Activated CD4-positive, alpha-beta memory T cell treated with anti-CD3 and anti-CD28 coated beads for 36 hours (primary cell): Measurements from ENCODE around the gene HOXB3. TPM values are rescaled to one million over a fixed set of nuclear protein-coding genes. Genes with fewer than 3 reads are reported as not detected.

ENCODE experiments used
- CTCF ChIA-PET: fragments of 350-600 bp; sonication (Branson Sonifier 250); formaldehyde crosslinking; loops from one replicate; lab custom pipeline; 2021; ENCODE audit warnings: antibody characterized with exemption, inconsistent platforms; lab: Charles Lee
- POLR2A ChIA-PET: fragments of 350-600 bp; sonication (Branson Sonifier 250); formaldehyde crosslinking; loops from one replicate; lab custom pipeline; 2021; ENCODE audit warnings: antibody characterized with exemption; lab: Charles Lee
- DNase-seq: peaks from one replicate; pipeline ENCODE4 v3.0.0-alpha.2; 2020
- H3K27ac Mint-ChIP-seq: one replicate; pipeline ENCODE4 v1.8.0; 2021; ENCODE audit warnings: mixed read lengths
- H3K27me3 Mint-ChIP-seq: one replicate; pipeline ENCODE4 v1.8.0; 2021; ENCODE audit warnings: mixed read lengths
- H3K36me3 Mint-ChIP-seq: one replicate; pipeline ENCODE4 v1.8.0; 2021; ENCODE audit warnings: mixed read lengths
- H3K4me1 Mint-ChIP-seq: one replicate; pipeline ENCODE4 v1.8.0; 2021; ENCODE audit warnings: low read depth, mixed read lengths
- H3K4me3 Mint-ChIP-seq: one replicate; pipeline ENCODE4 v1.8.0; 2021; ENCODE audit warnings: mild to moderate bottlenecking, mixed read lengths
- H3K9me3 Mint-ChIP-seq: one replicate; pipeline ENCODE4 v1.8.0; 2021; ENCODE audit warnings: mixed read lengths
- intact Hi-C: fragments of 100-400 bp; cut with micrococcal nuclease; formaldehyde crosslinking; loops from one replicate; pipeline ENCODE4 v1.15.1; 2023
- total RNA-seq, 2 experiments: library from RNA; stranded (reverse); gene quantifications; one replicate each; pipeline ENCODE4 v1.2.3, GENCODE V29; 2021

The HOXB3 gene
- total RNA-seq, 2 experiments from 2014 or later, result 2.6 TPM

- DNase-seq, result no peak
- ChIA-PET POLR2A (interaction anchor here (0.5 kb wide), 1 partner anchor 505 kb away, joined by 3 read pairs; no protein-coding TSS in a partner anchor), CTCF (interaction anchor here (0.6 to 1.6 kb wide), 5 partner anchors 12 to 639 kb away, joined by 3 to 7 read pairs (median 3); partner anchors contain the start of gene CDK5RAP3)
- Mint-ChIP-seq H3K4me1 (peaks cover 32% of the 10 kb centered on the region), H3K4me3 (peak overlapping the region; percentile 86), H3K9me3 (no peaks in the 10 kb centered on the region), H3K27ac (no peak overlapping the region), H3K27me3 (peaks cover 62% of the 10 kb centered on the region), H3K36me3 (no peaks in the 10 kb centered on the region)
- intact Hi-C loops, result loop anchor here (5.0 to 10.0 kb wide), 3 partner anchors 142 to 583 kb away; no protein-coding TSS in a partner anchor
Observed at GRCh38 chr17:48609759-48610281, 19.8 kb upstream of the HOXB3 start.

- ChIA-PET POLR2A (no interaction called here), CTCF (interaction anchor here (1.1 to 1.6 kb wide), 4 partner anchors 9 to 638 kb away, joined by 3 to 7 read pairs (median 4); partner anchors contain the start of gene CDK5RAP3)
- H3K4me1 Mint-ChIP-seq, result peaks cover 29% of the 10 kb centered on the region
- no peaks in the 10 kb centered on the region for H3K9me3 Mint-ChIP-seq
- H3K36me3 Mint-ChIP-seq, result no peaks in the 10 kb centered on the region
- H3K27me3 Mint-ChIP-seq, result peaks cover 63% of the 10 kb centered on the region
- no peak overlapping the region for H3K4me3 Mint-ChIP-seq
- DNase-seq, result no peak
- intact Hi-C loops, result no loop called here
- H3K27ac Mint-ChIP-seq, result no peak overlapping the region
Observed at GRCh38 chr17:48609033-48609432, 19.0 kb upstream of the HOXB3 start.

GRCh38 chr17:48608494-48608834, 18.4 kb upstream of the HOXB3 start:
- CTCF ChIA-PET, result interaction anchor here (1.1 to 1.6 kb wide), 4 partner anchors 9 to 637 kb away, joined by 3 to 7 read pairs (median 4); partner anchors contain the start of gene CDK5RAP3
- POLR2A ChIA-PET, result no interaction called here
- H3K4me1 Mint-ChIP-seq, result peaks cover 24% of the 10 kb centered on the region
- DNase-seq, result no peak
- no peak overlapping the region for H3K4me3 Mint-ChIP-seq
- H3K27me3 Mint-ChIP-seq, result peaks cover 63% of the 10 kb centered on the region
- H3K36me3 Mint-ChIP-seq, result no peaks in the 10 kb centered on the region
- intact Hi-C loops, result no loop called here
- H3K27ac Mint-ChIP-seq, result no peak overlapping the region
- no peaks in the 10 kb centered on the region for H3K9me3 Mint-ChIP-seq

GRCh38 chr17:48606892-48607614, 17.0 kb upstream of the HOXB3 start:
- intact Hi-C loops, result no loop called here
- POLR2A ChIA-PET, result no interaction called here
- peaks cover 17% of the 10 kb centered on the region for H3K4me1 Mint-ChIP-seq
- H3K27ac Mint-ChIP-seq, result no peak overlapping the region
- no peaks in the 10 kb centered on the region for H3K9me3 Mint-ChIP-seq
- H3K27me3 Mint-ChIP-seq, result peaks cover 68% of the 10 kb centered on the region
- no peak overlapping the region for H3K4me3 Mint-ChIP-seq
- H3K36me3 Mint-ChIP-seq, result no peaks in the 10 kb centered on the region
- CTCF ChIA-PET, result interaction anchor here (0.6 to 1.8 kb wide), 7 partner anchors 9 to 479 kb away, joined by 3 to 10 read pairs (median 3); partner anchors contain the start of gene HOXB8
- DNase-seq, result no peak

- peaks cover 70% of the 10 kb centered on the region for H3K27me3 Mint-ChIP-seq
- H3K27ac Mint-ChIP-seq, result no peak overlapping the region
- POLR2A ChIA-PET, result no interaction called here
- CTCF ChIA-PET, result interaction anchor here (0.6 to 1.8 kb wide), 7 partner anchors 10 to 478 kb away, joined by 3 to 10 read pairs (median 4); partner anchors contain the start of gene HOXB8
- intact Hi-C loops, result no loop called here
- DNase-seq, result no peak
- no peaks in the 10 kb centered on the region for H3K36me3 Mint-ChIP-seq
- no peak overlapping the region for H3K4me3 Mint-ChIP-seq
- H3K4me1 Mint-ChIP-seq, result peaks cover 11% of the 10 kb centered on the region
- no peaks in the 10 kb centered on the region for H3K9me3 Mint-ChIP-seq
Observed at GRCh38 chr17:48605991-48606891, 16.2 kb upstream of the HOXB3 start.

- Mint-ChIP-seq H3K9me3 (no peaks in the 10 kb centered on the region), H3K27me3 (peaks cover 70% of the 10 kb centered on the region), H3K4me1 (peaks cover 6% of the 10 kb centered on the region), H3K36me3 (no peaks in the 10 kb centered on the region), H3K4me3 (no peak overlapping the region), H3K27ac (no peak overlapping the region)
- intact Hi-C loops, result no loop called here
- CTCF ChIA-PET, result interaction anchor here (1.2 to 1.7 kb wide), 2 partner anchors 10 to 13 kb away, joined by 5 to 10 read pairs; partner anchors contain the start of gene HOXB8
- no peak for DNase-seq
- POLR2A ChIA-PET, result no interaction called here
Observed at GRCh38 chr17:48605409-48605919, 15.4 kb upstream of the HOXB3 start.

GRCh38 chr17:48604770-48605329, 14.8 kb upstream of the HOXB3 start, which contains the start of gene HOXB6:
Gene HOXB6 (minus strand): TSS chr17:48604986. CDS start chr17:48598150, 6,836 bp downstream.
- no peaks in the 10 kb centered on the region for H3K9me3 Mint-ChIP-seq
- peak within 1 kb of the TSS; percentile 30 for H3K4me3 Mint-ChIP-seq
- ChIA-PET POLR2A (no interaction called here), CTCF (interaction anchor here (0.9 kb wide), 1 partner anchor 36 kb away, joined by 3 read pairs; no protein-coding TSS in a partner anchor)
- intact Hi-C loops, result no loop called here
- no peak within 1 kb of the TSS for H3K27ac Mint-ChIP-seq
- peaks cover 6% of the 10 kb centered on the region for H3K4me1 Mint-ChIP-seq
- DNase-seq, result no peak
- H3K36me3 Mint-ChIP-seq, result no peaks in the 10 kb centered on the region
- peaks cover 75% of the 10 kb centered on the region for H3K27me3 Mint-ChIP-seq

GRCh38 chr17:48603959-48604769, 14.1 kb upstream of the HOXB3 start:
- Mint-ChIP-seq H3K9me3 (no peaks in the 10 kb centered on the region), H3K4me1 (peaks cover 6% of the 10 kb centered on the region), H3K27me3 (peaks cover 77% of the 10 kb centered on the region), H3K27ac (no peak overlapping the region), H3K4me3 (no peak overlapping the region), H3K36me3 (no peaks in the 10 kb centered on the region)
- POLR2A ChIA-PET, result no interaction called here
- DNase-seq, result no peak
- intact Hi-C loops, result no loop called here
- CTCF ChIA-PET, result interaction anchor here (0.9 kb wide), 1 partner anchor 36 kb away, joined by 3 read pairs; no protein-coding TSS in a partner anchor

GRCh38 chr17:48601539-48602425, 11.7 kb upstream of the HOXB3 start:
- POLR2A ChIA-PET, result no interaction called here
- peaks cover 85% of the 10 kb centered on the region for H3K27me3 Mint-ChIP-seq
- CTCF ChIA-PET, result interaction anchor here (0.6 to 2.3 kb wide), 8 partner anchors 14 to 396 kb away, joined by 3 to 11 read pairs (median 4); no protein-coding TSS in a partner anchor
- no peak overlapping the region for H3K27ac Mint-ChIP-seq
- no peak for DNase-seq
- H3K4me3 Mint-ChIP-seq, result peak overlapping the region; percentile 3
- H3K36me3 Mint-ChIP-seq, result no peaks in the 10 kb centered on the region
- intact Hi-C loops, result no loop called here
- H3K9me3 Mint-ChIP-seq, result no peaks in the 10 kb centered on the region
- H3K4me1 Mint-ChIP-seq, result peaks cover 24% of the 10 kb centered on the region

GRCh38 chr17:48601207-48601538, 11.1 kb upstream of the HOXB3 start:
- H3K4me3 Mint-ChIP-seq, result no peak overlapping the region
- no peak for DNase-seq
- peaks cover 30% of the 10 kb centered on the region for H3K4me1 Mint-ChIP-seq
- no peaks in the 10 kb centered on the region for H3K9me3 Mint-ChIP-seq
- intact Hi-C loops, result no loop called here
- CTCF ChIA-PET, result interaction anchor here (0.6 to 2.3 kb wide), 8 partner anchors 13 to 395 kb away, joined by 3 to 11 read pairs (median 4); no protein-coding TSS in a partner anchor
- H3K27ac Mint-ChIP-seq, result no peak overlapping the region
- POLR2A ChIA-PET, result no interaction called here
- peaks cover 86% of the 10 kb centered on the region for H3K27me3 Mint-ChIP-seq
- no peaks in the 10 kb centered on the region for H3K36me3 Mint-ChIP-seq
